NCI-H2171 (cell line): ENCODE measurements around the gene DLX5.

Experiments used
- DNase-seq: peaks from one replicate; lab custom pipeline; 2025; lab: John Stamatoyannopoulos, UW

Gene DLX5

DNA sequence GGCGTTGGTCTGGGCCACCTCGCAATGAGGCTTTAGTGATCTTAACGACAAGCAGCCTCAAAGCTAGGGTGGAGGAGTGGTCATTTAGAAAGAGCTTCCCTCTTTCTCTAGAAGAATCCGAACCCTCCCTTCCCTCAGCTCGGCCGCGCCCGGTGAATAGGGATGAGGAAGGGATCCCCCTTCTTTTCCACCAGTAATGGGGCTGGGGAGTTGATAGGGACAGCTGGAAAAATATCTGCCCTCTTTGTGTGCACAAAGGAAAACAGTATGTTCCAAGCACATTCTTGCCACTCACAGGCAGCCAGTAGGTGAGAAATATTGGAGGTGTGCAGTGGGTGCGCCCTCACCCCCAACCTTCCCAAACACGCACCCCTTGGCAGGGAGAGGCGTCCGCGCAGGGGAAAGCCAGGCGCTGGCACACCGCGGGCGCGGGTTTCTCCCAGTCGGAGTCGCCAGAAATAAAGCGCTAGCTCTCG is 6.5 kb downstream of the DLX5 start:
- DNase-seq = no peak

DNA sequence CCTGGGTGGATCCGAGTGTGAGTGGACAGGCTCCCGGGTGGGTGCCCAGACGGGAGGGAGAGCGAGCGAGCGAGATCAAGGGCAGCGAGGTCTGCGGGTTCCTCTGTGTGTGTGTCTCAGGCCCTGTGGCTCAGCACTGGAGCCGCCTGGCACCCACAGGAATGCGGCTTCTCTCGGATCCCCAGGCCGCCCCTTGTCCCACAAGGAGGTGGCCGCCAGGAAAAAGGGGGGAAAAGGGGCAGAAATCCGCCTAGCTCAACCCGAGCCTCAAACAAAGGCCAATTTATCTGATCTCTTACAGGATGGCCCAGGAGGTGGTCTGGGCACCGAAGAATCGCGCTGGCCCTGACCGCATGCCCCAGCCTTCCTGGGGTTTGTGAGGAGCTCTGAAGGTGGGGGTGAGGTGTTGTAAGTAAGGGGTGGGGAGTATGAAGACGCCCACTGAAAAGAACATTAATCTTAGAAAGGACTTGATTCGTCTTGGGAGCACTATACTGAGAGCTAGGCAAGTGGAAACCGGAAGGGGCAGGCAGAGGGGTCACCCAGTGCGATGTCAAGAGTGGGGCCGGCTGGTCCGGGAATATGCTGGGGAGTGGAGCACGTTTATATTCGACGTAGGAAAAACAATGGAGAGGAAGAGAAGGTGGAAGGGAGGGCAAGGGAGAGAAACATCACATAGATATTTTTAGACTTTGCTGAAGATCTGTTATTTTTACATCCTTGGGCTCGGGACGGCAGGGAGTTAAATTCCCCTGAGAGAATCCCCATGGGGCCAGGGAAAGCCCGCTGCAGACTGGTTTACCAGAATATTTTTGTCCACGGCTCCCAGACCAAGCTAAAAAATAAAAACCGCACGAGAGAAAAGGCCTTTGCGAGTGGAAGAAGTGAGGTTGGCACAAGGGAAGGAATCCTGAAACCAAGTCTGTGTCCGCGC is 7.2 kb downstream of the DLX5 start:
- DNase-seq = no peak

- peak; percentile 40 for DNase-seq
Observed at GRCh38 chr7:97016381-97017191, 8.0 kb downstream of the DLX5 start.

DNA sequence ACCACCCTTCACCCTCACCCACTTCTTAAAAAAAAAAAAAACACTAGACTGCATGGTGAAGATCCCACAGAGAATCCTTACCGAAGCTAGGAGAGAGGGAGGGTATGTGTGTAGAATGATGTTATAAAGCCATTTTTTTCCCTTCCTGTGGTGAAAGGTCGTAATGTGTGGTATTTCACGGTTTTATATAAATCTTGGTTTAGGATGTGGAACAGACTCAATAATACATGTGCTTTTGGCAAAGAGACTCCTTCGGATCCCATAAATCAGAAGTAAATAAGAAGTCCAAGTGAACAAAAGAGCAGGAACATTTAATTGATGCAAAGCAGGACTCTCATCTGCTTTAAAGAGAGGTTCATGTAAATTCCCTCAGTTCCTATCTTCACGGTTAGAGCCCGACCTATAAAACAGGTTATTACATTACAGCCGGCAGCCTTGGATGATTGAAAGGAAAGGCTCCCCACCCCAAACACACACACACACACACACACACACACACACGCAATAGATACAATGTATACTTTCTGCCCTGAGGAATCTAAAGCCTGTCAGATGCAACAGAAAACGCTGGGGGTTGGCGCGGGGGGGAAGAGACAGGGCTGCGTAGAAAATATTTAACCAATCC is 8.8 kb downstream of the DLX5 start:
- DNase-seq = no peak

GRCh38 chr7:97015279-97015678 is 9.4 kb downstream of the DLX5 start:
- DNase-seq = no peak

- DNase-seq = no peak
Observed at GRCh38 chr7:97014145-97014750, 10.4 kb downstream of the DLX5 start.

GRCh38 chr7:97013845-97014134 is 10.8 kb downstream of the DLX5 start:
- no peak for DNase-seq

GRCh38 chr7:97013134-97013844 is 11.3 kb downstream of the DLX5 start:
- DNase-seq = no peak

GRCh38 chr7:97012365-97013133 is 12.1 kb downstream of the DLX5 start:
- no peak for DNase-seq

DNA sequence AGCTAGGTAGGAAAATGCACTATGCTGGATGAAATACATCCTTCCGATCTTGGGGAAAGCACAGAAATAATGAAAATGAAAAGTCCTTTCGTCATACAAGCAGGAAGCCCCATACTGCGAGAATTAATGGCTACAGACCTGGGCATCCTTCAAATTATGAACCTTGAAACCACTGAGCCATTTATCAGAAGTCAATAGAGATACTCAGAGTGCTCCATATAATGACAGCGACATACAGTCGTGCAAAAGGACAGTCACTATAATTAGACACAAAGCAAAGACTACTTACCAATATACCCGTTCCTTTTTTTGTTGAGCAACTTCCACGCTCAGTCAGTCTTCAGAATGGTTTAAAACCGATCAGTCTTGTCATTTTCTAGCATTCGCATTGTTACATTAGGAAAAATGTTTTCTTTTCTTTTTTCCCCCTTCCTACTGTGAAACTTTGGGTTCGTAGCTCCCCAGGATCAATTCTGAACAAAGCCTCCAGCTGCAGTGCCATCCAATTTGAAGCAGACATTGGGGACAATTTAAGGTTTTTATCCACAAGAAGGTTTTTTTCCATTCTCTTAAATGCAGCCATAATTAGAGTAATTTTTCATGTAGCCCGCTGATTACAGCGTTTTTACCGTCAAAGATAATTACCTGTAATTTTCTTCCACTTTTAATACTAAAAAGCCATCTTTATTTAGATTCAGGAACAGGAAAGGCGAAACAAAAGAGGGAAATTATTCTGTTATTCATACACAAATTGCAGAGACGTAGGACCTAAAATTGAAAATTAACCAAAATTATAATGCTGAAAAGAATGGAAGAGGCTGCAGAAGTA is 12.9 kb downstream of the DLX5 start:
- DNase-seq = no peak

- DNase-seq = no peak
Observed at GRCh38 chr7:97011104-97011503, 13.5 kb downstream of the DLX5 start.

DNA sequence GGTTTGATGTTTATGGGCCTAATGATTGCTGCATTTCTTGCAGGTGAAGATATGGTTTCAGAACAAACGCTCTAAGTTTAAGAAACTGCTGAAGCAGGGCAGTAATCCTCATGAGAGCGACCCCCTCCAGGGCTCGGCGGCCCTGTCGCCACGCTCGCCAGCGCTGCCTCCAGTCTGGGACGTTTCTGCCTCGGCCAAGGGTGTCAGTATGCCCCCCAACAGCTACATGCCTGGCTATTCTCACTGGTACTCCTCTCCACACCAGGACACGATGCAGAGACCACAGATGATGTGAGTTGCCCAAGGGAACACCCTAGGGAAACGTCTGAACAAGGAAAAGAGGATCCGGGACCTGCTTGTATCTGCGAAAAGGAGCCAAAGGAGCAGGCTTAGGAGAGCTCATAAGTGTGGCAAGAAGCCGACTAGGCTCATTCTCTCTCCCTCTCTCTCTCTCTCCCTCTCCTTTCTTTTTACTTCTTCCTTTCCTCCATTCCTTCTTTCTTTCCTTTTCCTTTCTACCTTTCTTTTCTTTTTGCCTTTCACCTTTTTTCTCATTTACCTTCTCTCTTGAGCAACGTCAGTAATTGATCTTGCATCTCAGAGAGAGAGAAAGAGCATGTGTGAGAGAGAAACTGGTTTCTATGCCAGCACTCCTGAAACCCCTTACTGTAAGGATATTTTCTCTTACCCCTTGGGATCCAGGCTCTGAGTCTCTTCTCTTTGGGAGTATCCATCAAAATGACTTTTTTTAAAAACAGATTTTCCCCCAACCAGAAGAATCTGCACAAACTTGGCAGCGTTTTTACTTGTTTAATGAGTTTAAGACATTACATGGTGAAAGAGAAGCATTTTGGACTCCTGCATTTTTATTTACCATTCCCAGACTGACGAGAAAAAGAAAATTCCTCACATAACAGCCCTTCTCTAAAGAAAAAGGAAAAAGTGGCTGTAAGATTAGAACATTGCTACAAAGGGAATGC is 14.6 kb downstream of the DLX5 start:
- DNase-seq = no peak

GRCh38 chr7:97008275-97008917 is 16.2 kb downstream of the DLX5 start:
- no peak for DNase-seq

DNA sequence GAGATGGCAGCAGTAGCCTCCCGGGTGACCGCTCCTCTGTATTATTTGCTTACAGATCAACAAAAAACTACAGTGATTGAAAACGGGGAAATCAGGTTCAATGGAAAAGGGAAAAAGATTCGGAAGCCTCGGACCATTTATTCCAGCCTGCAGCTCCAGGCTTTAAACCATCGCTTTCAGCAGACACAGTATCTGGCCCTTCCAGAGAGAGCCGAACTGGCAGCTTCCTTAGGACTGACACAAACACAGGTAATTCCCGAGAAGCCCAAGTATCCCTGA is 17.1 kb downstream of the DLX5 start:
- DNase-seq = no peak

GRCh38 chr7:97006816-97007582 is 17.6 kb downstream of the DLX5 start:
- DNase-seq = no peak

- peak; percentile 50 for DNase-seq
Observed at GRCh38 chr7:97006055-97006815, 18.4 kb downstream of the DLX5 start.
